ENCODE results near the gene MTHFSD.

The MTHFSD gene

GRCh38 chr16:86529160-86529559 is 25.9 kb downstream of the MTHFSD start:
- Histone ChIP-seq H3K9me2 (replicated peaks; ENCODE audit: insufficient read depth, low read length) (no peaks in the 10 kb centered on the region), H3K4me2 (ENCODE audit: low read depth, low read length) (no peak overlapping the region), H3K27me3 (replicated peaks; ENCODE audit: insufficient read depth, low read length) (peaks cover 1% of the 10 kb centered on the region; the same call in 1 of the 2 replicates), H2AFZ (ENCODE audit: low read length) (no peak overlapping the region), H3K9me3 (replicated peaks; ENCODE audit: insufficient read depth, low read length) (no peaks in the 10 kb centered on the region), H3F3A (ENCODE audit: insufficient read depth, low read length) (no peaks in the 10 kb centered on the region), H3K79me2 (ENCODE audit: low read length) (no peaks in the 10 kb centered on the region), H3K27ac (ENCODE audit: low read length) (no peak overlapping the region), H3K36me3 (replicated peaks; ENCODE audit: insufficient read depth, low read length) (no peaks in the 10 kb centered on the region), H3K9ac (ENCODE audit: low read length) (no peak overlapping the region), H3K4me3 (ENCODE audit: low read length) (no peak overlapping the region), H3K4me1 (ENCODE audit: low read length) (no peaks in the 10 kb centered on the region), H4K20me1 (ENCODE audit: insufficient read depth, low read length) (no peaks in the 10 kb centered on the region)
- no peak for TF ChIP-seq CTCF (IDR thresholded peaks at IDR 0.05; ENCODE audit: low read length)
- TF ChIP-seq EZH2phosphoT487 (IDR thresholded peaks at IDR 0.05; ENCODE audit: low read length) = no peak
- no peak for TF ChIP-seq EZH2 (optimal IDR thresholded peaks at IDR 0.05; ENCODE audit: low read depth, low read length)
- no peak for DNase-seq

DNA sequence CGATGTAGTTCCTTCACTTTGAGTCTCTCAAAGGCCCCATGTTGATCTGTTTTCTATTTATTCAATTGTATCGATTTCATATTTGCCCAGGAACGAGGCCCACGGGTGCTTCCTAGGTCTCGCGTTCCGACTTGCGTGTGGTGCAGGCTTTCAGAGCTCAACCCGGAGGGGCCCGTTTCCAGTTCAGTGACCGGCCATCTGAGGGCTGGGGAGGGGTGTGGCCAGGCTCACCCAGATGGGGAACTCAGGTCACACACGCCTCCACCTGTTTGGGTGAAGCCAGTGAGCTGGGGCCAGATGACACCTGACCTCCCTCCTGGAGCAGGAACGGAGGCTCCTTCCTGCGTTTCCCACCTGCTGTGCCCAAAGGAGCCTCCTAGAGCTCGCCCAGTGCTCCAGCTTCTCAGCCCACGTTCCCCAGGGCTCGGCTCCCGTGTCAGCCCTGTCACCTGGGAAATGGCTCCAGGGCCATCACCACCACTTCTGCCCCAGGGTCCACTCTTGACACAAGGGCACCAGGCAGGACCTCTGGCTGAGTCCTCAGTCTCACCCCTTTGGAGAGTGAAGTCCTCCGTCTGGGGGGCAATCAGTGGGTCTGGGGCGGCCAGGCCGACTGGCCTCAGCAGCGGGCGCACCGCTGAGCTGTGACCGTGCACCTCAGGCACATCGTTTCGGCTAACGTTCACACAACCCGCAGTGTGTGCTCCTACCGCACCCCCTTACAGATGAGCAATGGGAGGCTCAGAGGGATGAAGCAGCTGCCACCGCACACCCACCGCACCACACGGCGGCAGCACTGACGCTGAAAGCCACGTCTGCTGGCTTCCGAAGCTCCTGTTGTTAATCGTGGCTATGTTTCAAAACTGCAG is 26.7 kb downstream of the MTHFSD start:
- no peaks in the 10 kb centered on the region for H4K20me1 ChIP-seq (ENCODE audit: insufficient read depth, low read length)
- no peak for DNase-seq
- no peaks in the 10 kb centered on the region for H3K9me2 ChIP-seq (replicated peaks; ENCODE audit: insufficient read depth, low read length)
- H3K4me2 ChIP-seq (ENCODE audit: low read depth, low read length) = no peak overlapping the region
- H3K27ac ChIP-seq (ENCODE audit: low read length) = no peak overlapping the region
- no peak for TF ChIP-seq EZH2 (optimal IDR thresholded peaks at IDR 0.05; ENCODE audit: low read depth, low read length)
- no peak for TF ChIP-seq CTCF (IDR thresholded peaks at IDR 0.05; ENCODE audit: low read length)
- no peak for TF ChIP-seq EZH2phosphoT487 (IDR thresholded peaks at IDR 0.05; ENCODE audit: low read length)
- H2AFZ ChIP-seq (ENCODE audit: low read length) = no peak overlapping the region
- no peaks in the 10 kb centered on the region for H3K36me3 ChIP-seq (replicated peaks; ENCODE audit: insufficient read depth, low read length)
- H3K4me1 ChIP-seq (ENCODE audit: low read length) = no peaks in the 10 kb centered on the region
- no peak overlapping the region for H3K4me3 ChIP-seq (ENCODE audit: low read length)
- H3K27me3 ChIP-seq (replicated peaks; ENCODE audit: insufficient read depth, low read length) = peaks cover 8% of the 10 kb centered on the region; the same call in 1 of the 2 replicates
- H3K79me2 ChIP-seq (ENCODE audit: low read length) = no peaks in the 10 kb centered on the region
- H3K9ac ChIP-seq (ENCODE audit: low read length) = no peak overlapping the region
- H3F3A ChIP-seq (ENCODE audit: insufficient read depth, low read length) = no peaks in the 10 kb centered on the region
- no peaks in the 10 kb centered on the region for H3K9me3 ChIP-seq (replicated peaks; ENCODE audit: insufficient read depth, low read length)

GRCh38 chr16:86527366-86527765 is 27.7 kb downstream of the MTHFSD start:
- Histone ChIP-seq H4K20me1 (ENCODE audit: insufficient read depth, low read length) (no peaks in the 10 kb centered on the region), H3K4me2 (ENCODE audit: low read depth, low read length) (no peak overlapping the region), H3K9me2 (replicated peaks; ENCODE audit: insufficient read depth, low read length) (no peaks in the 10 kb centered on the region), H3F3A (ENCODE audit: insufficient read depth, low read length) (no peaks in the 10 kb centered on the region), H3K9me3 (replicated peaks; ENCODE audit: insufficient read depth, low read length) (no peaks in the 10 kb centered on the region), H3K79me2 (ENCODE audit: low read length) (no peaks in the 10 kb centered on the region), H3K27ac (ENCODE audit: low read length) (no peak overlapping the region), H3K36me3 (replicated peaks; ENCODE audit: insufficient read depth, low read length) (no peaks in the 10 kb centered on the region), H3K27me3 (replicated peaks; ENCODE audit: insufficient read depth, low read length) (peaks cover 17% of the 10 kb centered on the region), H3K4me1 (ENCODE audit: low read length) (no peaks in the 10 kb centered on the region), H2AFZ (ENCODE audit: low read length) (no peak overlapping the region), H3K9ac (ENCODE audit: low read length) (no peak overlapping the region), H3K4me3 (ENCODE audit: low read length) (no peak overlapping the region)
- no peak for TF ChIP-seq CTCF (IDR thresholded peaks at IDR 0.05; ENCODE audit: low read length)
- no peak for TF ChIP-seq EZH2 (optimal IDR thresholded peaks at IDR 0.05; ENCODE audit: low read depth, low read length)
- TF ChIP-seq EZH2phosphoT487 (IDR thresholded peaks at IDR 0.05; ENCODE audit: low read length) = no peak
- no peak for DNase-seq

Measured in MM.1S (cell line).